ENCODE measurements around the gene KLHDC7A. TPM values are rescaled to one million over a fixed set of nuclear protein-coding genes. Genes with fewer than 3 reads are reported as not detected.
"Not testable (repeated sequence)": the region's sequence is repeated elsewhere in the genome, so short reads cannot be mapped to it uniquely, and the experiment has no call there.

KLHDC7A gene
- total and polyA plus RNA-seq, 2 experiments from 2014 or later = 2.2 to 2.3 TPM

- Histone ChIP-seq H3K4me1 (ENCODE audit: insufficient read depth) (no peaks in the 10 kb centered on the region), H3K4me3 (no peak overlapping the region), H3K9me2 (replicated peaks; ENCODE audit: insufficient read depth) (no peaks in the 10 kb centered on the region), H3K9me3 (ENCODE audit: low read depth) (no peaks in the 10 kb centered on the region), H3K27me3 (peaks cover 15% of the 10 kb centered on the region), H2AFZ (no peak overlapping the region), H3K4me2 (no peak overlapping the region), H4K20me1 (ENCODE audit: insufficient read depth, poor library complexity, severe bottlenecking) (no peaks in the 10 kb centered on the region), H3K79me2 (no peaks in the 10 kb centered on the region), H3K36me3 (replicated peaks; ENCODE audit: insufficient read depth, low read depth) (no peaks in the 10 kb centered on the region), H3K27ac (no peak overlapping the region)
- no peak for DNase-seq (ENCODE audit: low spot score)
- no peak for TF ChIP-seq EZH2phosphoT487 (IDR thresholded peaks at IDR 0.05; ENCODE audit: low read depth, severe bottlenecking, unreplicated experiment)
- TF ChIP-seq EZH2 (IDR thresholded peaks at IDR 0.05; ENCODE audit: borderline replicate concordance) = no peak
- 73% methylated on average over 15 of the region's 15 CpGs for WGBS (ENCODE audit: low lambda C conversion rate, missing lambda C conversion rate)
Observed at GRCh38 chr1:18458133-18459092, 22.3 kb upstream of the KLHDC7A start.

GRCh38 chr1:18461656-18462055 is 19.1 kb upstream of the KLHDC7A start:
- no peaks in the 10 kb centered on the region for H4K20me1 ChIP-seq (ENCODE audit: insufficient read depth, poor library complexity, severe bottlenecking)
- no peak overlapping the region for H3K27ac ChIP-seq
- no peak overlapping the region for H3K4me3 ChIP-seq
- TF ChIP-seq EZH2 (IDR thresholded peaks at IDR 0.05; ENCODE audit: borderline replicate concordance) (no peak), EZH2phosphoT487 (IDR thresholded peaks at IDR 0.05; ENCODE audit: low read depth, severe bottlenecking, unreplicated experiment) (no peak), CTCF (IDR thresholded peaks at IDR 0.05; ENCODE audit: poor library complexity) (no peak)
- no peak overlapping the region for H2AFZ ChIP-seq
- no peak for DNase-seq (ENCODE audit: low spot score)
- no peaks in the 10 kb centered on the region for H3K9me2 ChIP-seq (replicated peaks; ENCODE audit: insufficient read depth)
- no peaks in the 10 kb centered on the region for H3K9me3 ChIP-seq (ENCODE audit: low read depth)
- peaks cover 7% of the 10 kb centered on the region for H3K4me1 ChIP-seq (ENCODE audit: insufficient read depth)
- H3K36me3 ChIP-seq (replicated peaks; ENCODE audit: insufficient read depth, low read depth) = no peaks in the 10 kb centered on the region
- no peak overlapping the region for H3K4me2 ChIP-seq
- H3K79me2 ChIP-seq = no peaks in the 10 kb centered on the region
- WGBS (ENCODE audit: low lambda C conversion rate, missing lambda C conversion rate) = 87% methylated on average over 10 of the region's 10 CpGs
- peaks cover 15% of the 10 kb centered on the region for H3K27me3 ChIP-seq

- H3K9me2 ChIP-seq (replicated peaks; ENCODE audit: insufficient read depth); H3K4me1 ChIP-seq (ENCODE audit: insufficient read depth); H3K27ac ChIP-seq; H3K9me3 ChIP-seq (ENCODE audit: low read depth); H4K20me1 ChIP-seq (ENCODE audit: insufficient read depth, poor library complexity, severe bottlenecking); DNase-seq (ENCODE audit: low spot score); H3K4me3 ChIP-seq; H3K4me2 ChIP-seq; H2AFZ ChIP-seq; H3K36me3 ChIP-seq (replicated peaks; ENCODE audit: insufficient read depth, low read depth); H3K79me2 ChIP-seq: not testable (repeated sequence)
- 97% methylated on average over 4 of the region's 5 CpGs for WGBS (ENCODE audit: low lambda C conversion rate, missing lambda C conversion rate)
- H3K27me3 ChIP-seq = peaks cover 15% of the 10 kb centered on the region
Observed at GRCh38 chr1:18462517-18462916, 18.2 kb upstream of the KLHDC7A start.

- Histone ChIP-seq H3K9me2 (replicated peaks; ENCODE audit: insufficient read depth) (no peaks in the 10 kb centered on the region), H3K4me1 (ENCODE audit: insufficient read depth) (peaks cover 7% of the 10 kb centered on the region), H3K27ac (no peak overlapping the region), H2AFZ (no peak overlapping the region), H4K20me1 (ENCODE audit: insufficient read depth, poor library complexity, severe bottlenecking) (no peaks in the 10 kb centered on the region), H3K36me3 (replicated peaks; ENCODE audit: insufficient read depth, low read depth) (no peaks in the 10 kb centered on the region), H3K27me3 (peaks cover 12% of the 10 kb centered on the region), H3K4me3 (no peak overlapping the region), H3K4me2 (no peak overlapping the region), H3K79me2 (no peaks in the 10 kb centered on the region), H3K9me3 (ENCODE audit: low read depth) (no peaks in the 10 kb centered on the region)
- no peak for DNase-seq (ENCODE audit: low spot score)
- no peak for TF ChIP-seq CTCF (IDR thresholded peaks at IDR 0.05; ENCODE audit: poor library complexity)
- 82% methylated on average over 8 of the region's 8 CpGs for WGBS (ENCODE audit: low lambda C conversion rate, missing lambda C conversion rate)
Observed at GRCh38 chr1:18463063-18463462, 17.7 kb upstream of the KLHDC7A start.

Data from hepatocyte (in vitro differentiated cells).